ENCODE results near the gene LRRC8D. TPM values are rescaled to one million over a fixed set of nuclear protein-coding genes. Genes with fewer than 3 reads are reported as not detected.

LRRC8D gene
- polyA plus RNA-seq, 12 donors, result 6.5 to 12.3 (median 8.4) TPM; not detected in 1

DNA sequence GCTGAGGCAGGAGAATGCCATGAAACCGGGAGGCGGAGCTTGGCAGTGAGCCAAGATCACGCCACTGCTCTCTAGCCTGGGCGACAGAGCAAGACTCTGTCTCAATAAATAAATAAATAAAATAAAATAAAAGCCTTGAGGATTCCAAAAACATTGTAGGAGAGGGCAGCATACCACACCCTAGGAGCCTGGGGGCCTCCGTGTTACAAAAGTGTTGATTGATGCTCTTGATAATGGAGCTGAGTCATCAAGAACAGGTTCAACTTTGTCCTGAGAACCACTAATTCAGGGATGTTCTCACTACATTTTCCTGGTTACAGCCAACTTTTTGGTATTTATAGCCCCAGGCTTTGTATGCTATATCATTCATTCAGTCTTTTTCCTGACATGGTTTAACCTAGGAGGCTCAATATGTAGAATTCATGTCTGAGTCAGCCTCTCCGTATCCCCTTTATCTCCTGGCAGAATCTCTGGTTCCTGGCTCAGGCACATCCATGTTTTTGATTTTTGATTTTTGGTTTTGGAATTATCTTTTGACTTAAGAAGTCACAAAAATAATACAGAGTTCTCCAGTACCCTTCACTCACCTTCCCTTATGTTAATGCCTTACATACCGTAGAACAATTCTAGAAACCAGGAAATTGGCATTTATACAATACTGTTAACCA, 69.4 kb downstream of the LRRC8D start:
- no peak for DNase-seq

DNA sequence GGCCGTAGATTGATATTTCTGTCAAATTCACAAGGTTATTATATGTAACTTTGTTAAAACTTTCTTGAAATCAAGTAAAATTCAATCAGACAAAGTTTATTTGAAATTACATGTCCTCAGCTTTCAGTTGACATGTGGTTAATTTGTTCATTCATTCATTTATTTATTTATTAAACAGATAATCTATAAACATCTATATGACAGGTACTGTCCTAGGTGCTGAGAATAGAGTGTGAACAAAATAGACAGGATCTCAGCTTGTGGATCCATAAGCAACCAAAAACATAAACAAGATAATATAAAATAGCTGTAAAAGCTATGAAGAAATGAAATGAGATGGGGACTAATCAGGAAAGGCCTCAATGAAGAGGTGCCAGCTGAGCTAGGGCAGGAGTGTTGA, 72.0 kb downstream of the LRRC8D start:
- DNase-seq, result no peak

DNA sequence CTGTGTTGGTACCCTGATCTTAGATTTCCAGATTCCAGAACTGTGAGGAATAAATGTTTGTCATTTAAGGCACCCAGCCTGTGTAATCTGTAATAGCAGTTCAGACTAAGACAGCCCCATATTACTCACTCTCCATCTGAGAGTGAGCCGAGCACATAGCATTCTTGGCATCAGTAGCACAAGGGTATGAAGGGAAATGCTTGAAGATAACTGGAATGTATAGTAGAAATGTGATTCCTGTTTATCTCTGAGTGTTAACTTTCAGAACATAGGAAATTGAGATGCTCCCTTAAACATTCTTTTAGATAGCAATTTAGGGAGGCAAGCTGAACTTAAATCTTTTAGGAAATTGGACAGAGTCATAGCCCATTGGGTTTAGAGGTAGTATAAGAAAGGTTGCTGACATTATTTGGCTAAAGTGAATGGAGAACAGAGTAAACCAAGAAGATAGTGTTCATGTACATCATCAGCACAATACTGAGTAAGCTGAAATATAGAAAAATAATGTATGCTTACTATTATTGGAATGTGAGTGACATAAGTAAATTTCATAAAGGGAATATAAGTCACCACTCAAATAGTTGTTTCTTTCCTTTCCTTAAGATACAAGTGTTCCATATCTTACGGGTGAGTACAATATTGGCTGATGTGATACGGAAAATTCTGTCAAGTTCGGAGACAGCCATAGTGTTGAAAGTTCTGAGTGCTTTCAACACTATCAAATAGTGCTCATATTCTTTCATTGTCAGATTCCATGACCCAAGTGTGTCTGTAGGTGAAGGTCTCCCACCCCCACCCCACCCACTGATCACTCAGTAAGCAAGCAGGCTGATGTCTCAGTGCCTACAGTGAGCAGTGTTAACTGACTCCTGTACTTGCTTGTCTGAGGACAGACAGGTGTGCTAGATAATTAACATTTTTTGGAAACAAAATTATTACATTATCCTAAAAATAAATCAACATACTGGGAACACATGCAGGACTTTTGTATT, 73.7 kb downstream of the LRRC8D start:
- DNase-seq, result no peak

DNA sequence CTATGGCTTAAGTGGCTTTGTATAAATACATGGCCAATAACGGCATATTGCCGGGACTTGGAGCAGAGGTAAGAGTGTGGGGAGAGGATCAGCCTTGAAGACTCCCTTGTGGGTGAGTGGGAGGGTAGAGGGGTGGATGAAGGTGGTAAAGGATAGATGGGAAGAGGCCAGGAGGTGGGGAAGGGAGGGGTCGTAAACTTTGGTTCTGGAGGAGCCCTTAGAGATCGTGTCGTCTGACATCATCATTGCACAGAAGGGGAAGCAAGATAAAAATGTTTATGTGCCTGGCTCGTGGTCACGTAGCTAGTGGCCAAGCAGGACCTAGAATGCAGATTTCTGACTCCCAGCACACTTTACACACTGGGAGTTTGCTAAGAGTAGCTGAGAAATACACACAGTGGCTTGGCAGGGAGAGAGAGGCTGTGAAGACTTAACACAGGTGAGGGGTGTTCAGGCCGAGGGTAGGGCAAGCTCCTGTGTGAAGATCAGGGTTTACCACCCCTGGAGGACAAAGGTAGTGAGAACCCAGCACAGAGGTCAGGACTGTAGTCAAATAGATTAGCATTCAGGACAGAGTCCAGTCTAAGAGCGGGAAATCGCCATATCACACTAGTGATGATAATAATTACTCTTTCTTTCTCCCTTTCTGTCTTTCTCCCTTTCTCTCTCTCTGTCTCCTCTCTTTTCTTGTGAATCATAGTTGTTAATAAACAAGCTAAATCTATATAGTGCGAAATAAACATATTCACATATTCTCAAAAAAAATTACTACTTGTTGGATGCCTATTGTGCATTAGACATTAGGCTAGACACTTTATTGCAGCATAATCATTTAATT, 75.5 kb downstream of the LRRC8D start:
- DNase-seq, result no peak

DNA sequence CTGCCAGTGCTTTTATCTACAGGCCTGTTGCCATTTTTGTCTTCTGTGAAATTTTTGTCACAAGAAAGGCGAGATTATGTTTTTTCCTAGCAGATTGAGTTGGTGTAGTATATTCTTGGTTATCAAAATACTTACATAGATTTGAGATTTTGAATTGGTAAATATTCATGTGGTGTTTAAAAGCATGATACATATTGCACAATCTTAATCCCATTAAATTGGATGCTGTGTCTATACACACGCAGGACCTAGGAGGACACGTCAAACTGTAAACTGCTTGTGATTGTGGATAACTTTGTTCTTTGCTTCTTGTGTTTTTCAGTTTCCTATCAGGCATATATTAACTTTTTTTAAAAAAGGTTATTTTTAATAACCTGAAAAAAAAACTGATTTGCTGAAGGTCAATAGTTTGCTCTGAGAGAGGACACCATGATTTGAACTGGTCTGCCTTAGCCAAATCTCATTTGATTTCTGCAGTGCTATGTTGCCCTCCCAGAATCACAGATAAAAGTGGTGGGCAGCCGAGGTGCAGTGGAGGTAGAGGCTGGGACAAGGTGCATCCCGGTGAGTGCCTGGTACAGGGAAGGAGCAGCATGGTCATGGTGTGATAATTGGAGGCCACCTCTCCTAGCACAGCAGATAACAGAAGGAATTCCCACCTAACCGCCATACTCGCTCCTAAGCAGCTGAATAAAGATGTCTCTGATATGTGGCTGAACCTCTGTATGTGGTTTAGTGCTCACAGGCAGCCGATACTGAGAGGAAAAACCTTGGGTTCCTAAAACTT, 76.7 kb downstream of the LRRC8D start:
- no peak for DNase-seq

DNA sequence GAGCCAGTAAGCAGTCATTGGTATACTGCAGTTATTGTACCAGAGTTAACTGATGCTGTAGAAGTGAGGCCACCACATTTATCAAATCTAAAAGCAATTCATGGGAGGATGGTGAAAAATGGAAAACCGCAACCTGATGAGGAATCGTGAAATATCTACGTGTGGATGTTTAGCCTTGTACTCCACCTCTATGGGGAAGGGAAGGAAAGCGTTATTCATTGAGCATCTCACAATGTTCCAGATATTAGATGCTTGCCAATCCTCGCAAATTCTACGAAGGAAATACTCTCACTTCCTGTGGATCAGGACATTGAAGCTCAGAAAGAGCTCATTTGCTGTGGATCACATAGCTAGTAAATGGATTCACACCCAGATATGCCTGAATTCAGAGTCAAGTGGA, 77.3 kb downstream of the LRRC8D start:
- DNase-seq, result no peak

DNA sequence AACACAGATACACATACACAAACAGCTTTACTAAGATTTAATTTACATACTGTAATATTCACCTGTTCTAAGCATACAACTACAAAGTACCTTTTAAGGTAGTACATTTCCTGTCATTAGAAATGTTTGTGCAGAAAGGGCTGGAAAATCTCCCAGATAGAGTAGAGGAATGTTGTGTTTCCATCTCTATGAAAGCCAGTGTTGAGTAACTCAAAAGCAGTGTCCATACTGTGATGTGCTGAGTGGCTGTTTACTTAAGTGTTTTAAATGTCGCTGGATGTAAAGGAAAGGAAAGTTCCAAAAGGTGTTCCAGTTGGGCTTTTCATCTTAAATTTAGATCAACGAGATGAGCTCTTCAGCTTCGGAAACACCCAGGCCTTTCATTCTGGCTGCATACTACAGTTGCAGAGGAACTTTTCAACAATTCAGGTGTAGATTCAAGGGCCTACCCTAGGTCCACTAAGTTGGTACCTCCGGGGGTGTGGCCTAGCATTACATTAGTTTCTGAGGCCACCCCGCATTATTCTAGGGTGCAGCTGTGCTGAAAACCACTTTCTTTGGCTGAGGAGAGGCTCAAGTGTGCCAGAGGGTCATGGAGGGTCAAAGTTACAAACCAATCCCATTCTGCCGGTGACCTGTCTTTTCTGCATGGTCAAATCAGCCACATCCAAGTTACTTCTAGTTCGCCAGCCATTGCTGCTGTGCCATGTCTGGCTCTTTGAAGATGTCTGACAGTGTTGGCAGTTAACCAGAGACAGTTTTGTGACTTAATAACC, 78.1 kb downstream of the LRRC8D start:
- no peak for DNase-seq

DNA sequence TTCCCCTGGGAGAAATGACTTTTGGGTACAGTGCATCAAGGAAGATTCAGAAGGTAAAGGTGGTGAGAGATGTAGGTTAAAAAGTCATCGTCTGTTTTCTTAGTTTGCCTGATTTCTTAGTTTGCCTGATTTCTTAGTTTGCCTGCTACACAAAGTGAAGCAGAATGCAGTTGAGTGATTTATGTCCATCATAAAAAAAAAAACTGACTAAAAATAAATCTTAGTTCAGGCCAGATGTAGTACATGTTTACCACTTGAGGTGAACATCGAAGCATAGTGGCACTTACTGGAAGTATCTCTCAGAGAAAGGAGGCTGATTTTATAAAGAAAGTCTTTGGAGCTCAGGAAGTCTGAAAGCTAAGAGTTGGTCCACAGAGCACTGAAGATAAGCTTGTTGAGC, 79.5 kb downstream of the LRRC8D start:
- no peak for DNase-seq

DNA sequence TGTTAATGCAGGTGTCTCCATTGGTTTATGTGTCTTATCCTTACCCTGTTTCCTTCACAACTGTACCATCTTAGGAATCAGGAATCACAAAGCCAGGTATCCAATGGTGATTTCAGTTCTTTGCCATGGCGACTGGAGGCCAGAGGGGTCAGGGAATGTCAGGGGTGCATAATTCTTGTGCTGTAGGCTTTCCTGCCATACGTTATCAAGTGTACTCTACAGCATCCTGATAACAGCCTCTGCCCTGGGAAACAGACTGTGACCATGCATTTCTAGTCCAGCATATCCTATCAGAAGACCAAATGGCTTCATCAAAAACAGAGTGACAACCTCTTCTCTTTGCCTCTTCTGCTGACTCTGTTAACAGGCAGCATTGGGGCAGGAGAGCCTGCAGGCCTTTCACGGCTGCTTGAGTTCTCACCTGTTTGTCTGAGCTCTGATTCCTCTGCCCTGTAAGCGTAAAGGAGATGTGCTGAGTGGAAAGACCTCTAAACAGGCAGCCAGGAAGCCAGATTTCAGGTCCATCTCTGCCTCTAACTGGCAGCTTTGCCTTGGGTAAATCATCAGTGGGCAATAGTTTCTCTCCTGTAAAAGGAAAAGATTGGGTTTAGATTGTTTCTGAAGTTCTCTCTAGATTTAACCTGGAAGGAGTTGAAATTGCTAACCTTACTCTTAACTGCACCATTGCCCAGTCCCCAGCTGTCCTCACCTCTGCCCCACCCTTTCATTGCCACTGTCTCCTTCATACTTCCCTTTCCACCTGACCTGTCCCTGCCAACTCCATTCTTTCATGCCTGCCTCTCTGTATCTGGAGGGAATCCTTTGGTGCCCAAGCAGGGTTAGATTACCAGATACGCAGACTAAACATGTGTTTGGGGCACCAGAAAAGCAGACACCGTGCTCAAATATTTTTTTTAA, 80.2 kb downstream of the LRRC8D start:
- DNase-seq, result no peak

DNA sequence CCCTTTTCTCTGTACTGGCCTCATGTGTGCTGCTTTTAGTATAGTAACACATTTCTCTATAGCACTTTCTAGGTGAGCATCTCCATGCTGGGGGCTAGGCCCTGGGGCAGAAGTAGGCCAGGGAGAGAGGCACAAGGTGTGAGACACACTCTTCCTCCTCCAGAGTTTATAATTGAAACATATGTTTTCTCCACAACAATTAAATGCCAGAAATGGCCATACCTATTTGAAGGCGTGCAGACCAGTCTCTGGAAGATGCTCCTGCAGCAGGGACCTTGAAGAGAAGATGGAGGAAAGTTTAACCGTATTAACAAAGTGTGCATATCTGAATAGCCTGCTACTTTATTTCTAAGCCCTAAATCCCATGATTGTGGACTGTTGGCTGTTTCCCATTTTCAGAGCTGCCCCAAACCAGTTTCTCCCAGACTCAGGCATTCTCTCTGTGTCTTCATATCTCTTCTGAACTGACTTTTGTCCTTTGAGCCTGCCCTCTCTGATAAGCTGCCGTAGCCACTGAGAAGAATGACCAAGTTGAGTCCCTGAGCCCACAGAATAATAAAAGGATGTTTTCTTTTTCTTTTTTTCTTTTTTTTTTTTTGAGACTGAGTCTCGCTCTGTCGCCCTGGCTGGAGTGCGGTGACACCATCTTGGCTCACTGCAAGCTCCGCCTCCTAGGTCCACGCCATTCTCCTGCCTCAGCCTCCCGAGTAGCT, 81.3 kb downstream of the LRRC8D start:
- no peak for DNase-seq

DNA sequence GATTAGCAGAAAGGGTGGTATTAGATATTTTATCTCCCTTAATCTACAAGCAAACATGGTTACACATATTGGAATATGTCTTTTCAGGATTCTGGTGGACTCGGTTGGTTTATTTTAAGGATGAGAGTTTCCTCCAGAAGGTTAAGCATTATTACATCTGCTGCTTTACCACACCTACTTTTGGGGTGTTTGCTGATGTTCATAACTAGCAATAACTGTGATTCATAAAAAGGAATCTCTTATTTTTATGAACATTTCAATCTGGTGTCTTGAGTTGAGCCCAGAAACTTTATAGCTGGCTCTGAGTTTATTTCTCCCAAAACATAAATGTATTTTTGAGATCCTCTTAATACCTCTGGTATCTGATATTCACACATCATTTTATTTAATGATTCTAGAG, 82.7 kb downstream of the LRRC8D start:
- DNase-seq, result no peak

DNA sequence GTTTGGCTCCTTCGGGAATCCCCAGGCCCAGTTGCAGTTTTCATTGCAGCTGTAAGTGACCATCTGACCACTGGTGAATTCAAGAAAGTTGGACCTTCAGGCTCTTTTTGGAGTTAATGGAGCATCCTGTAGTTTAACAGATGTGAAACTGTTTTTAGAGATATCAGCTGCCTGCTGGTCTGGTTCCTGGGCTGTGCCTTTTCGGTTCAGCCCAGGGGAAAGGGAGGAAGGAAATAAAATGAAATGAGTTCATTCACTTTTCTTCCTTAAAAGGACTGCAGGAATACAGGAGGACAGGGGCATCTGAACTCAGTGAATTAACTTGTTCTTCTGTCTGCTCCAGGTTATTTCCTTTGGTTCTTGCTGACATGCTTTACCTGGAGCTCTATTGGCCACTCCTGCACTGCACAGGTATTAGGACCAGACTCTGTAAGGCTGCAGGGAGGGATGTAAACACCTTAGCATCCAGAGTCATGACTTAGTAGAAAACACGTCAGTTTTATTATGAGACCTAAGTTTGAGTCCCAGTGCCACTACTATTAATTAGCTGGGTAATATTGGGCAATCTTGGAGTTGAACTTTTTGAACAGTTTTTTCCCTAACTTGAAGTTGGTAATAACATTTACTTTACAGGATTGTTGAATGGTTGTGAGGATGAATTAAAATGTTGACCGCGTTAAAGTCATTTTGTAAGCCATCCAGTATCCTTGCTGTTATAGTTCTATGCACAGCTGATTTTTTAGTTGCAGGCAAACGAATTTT, 83.6 kb downstream of the LRRC8D start:
- peak; percentile 15 for DNase-seq

DNA sequence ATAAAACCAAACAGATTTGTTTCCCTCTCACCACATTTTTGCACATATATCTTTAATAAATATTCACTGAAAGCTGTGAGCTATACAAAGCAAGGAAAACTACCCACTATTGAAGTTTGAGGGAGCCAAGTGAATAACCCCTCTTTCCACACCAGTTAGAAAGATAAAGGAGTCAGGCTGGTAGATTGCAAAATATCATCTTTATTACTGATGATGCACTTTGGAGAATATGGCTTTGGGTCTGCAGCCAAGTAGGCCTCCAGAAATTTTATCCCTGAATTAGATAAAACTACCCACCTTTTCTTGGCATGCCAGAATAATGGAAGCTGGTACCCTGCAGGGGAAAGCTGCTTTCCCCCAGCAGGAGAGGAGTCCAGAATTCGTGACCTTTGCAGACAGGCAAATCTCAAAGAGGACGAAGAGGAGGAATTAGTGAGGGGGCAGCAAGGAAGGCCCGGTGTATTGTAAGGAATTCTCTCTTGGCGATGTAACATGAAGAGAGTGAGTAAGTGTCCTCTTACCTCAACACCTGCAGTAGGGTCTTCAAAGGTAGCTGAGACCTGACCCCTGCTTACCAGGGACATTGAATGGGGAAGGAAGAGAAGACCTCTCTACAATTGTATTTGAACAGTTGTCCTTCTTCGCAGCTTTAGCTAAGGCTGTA, 84.7 kb downstream of the LRRC8D start:
- no peak for DNase-seq

DNA sequence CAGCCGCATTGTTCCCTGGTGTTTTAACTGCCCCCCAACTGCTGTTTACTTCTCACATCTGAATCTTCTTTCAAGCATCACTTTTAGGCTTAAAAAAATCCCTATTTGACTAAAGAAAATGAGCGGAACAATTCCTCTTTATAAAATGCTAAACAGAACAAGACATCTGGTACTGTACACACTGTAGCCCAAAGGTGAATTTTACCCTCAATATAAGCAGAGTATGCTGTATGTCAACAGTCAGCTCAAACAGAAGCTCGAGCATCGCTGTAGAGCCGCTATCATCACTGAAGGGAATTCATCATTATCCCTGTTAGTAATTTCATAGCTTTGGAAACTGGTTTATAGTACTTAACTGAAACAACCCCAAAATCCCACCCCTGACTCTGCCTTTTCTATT, 85.3 kb downstream of the LRRC8D start:
- DNase-seq, result no peak

DNA sequence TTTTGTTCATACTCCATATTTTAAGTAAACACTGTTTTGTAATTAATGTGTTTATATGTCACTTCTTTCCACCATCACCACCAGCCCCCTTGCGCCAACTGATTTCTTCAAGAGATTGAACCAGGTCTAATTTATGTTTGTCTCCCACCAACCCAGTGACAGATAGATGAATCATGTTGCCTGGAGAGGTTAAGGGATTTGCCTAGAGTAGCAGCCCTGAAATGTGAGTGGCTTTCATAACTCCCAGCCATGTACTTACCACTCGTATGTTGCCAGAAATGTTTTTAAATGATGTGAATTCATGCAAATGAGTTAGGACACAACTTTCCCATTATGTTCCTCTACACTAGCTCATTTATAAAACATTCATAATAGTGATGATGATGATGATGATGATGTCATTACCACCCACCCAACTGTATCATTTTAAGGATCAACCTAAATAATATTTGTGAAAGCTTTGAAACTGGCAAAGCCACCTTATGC, 86.9 kb downstream of the LRRC8D start:
- no peak for DNase-seq

DNA sequence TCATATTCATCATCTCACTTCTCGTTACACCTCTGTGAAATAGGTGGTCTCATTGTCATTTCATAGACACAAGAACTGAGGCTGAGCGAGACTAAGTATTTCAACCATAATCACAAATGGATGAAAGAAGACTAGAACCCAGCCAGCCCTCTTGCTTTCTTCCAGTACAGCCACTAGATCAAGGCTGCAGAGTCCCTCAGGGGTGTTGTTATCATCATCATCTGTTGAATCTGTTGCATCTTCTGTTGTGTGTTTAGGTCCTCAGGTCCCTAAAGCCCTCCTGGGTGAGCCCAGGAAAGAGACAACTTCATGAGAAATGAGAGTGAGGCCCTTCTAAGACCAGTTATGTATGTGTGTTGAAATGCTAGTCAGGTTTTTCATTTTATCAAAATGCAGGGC, 87.4 kb downstream of the LRRC8D start:
- no peak for DNase-seq

All from muscle of arm (tissue), 12 donors.